ENCODE results near the gene SUGP1.

Gene SUGP1

DNA sequence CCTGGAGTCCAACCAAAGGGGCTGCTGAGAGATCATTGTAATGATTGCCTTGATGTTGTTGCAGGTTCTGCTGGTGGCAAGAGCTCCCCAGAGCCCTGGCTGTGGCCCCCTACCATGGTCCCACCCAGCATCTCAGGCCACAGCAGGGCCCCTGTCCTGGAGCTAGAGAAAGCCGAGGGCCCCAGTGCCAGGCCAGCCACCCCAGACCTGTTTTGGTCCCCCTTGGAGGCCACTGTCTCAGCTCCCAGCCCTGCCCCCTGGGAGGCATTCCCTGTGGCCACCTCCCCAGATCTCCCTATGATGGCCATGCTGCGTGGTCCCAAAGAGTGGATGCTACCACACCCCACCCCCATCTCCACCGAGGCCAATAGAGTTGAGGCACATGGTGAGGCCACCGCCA, 93.1 kb downstream of the SUGP1 start:
- H3K9me3 ChIP-seq (ENCODE audit: insufficient read depth, low read length, severe bottlenecking), result no peaks in the 10 kb centered on the region
- TF ChIP-seq, protein P1, sequence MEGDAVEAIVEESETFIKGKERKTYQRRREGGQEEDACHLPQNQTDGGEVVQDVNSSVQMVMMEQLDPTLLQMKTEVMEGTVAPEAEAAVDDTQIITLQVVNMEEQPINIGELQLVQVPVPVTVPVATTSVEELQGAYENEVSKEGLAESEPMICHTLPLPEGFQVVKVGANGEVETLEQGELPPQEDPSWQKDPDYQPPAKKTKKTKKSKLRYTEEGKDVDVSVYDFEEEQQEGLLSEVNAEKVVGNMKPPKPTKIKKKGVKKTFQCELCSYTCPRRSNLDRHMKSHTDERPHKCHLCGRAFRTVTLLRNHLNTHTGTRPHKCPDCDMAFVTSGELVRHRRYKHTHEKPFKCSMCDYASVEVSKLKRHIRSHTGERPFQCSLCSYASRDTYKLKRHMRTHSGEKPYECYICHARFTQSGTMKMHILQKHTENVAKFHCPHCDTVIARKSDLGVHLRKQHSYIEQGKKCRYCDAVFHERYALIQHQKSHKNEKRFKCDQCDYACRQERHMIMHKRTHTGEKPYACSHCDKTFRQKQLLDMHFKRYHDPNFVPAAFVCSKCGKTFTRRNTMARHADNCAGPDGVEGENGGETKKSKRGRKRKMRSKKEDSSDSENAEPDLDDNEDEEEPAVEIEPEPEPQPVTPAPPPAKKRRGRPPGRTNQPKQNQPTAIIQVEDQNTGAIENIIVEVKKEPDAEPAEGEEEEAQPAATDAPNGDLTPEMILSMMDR (IDR thresholded peaks at IDR 0.05; ENCODE audit: borderline replicate concordance, extremely low read depth, low read length, poor library complexity, severe bottlenecking), result no peak
- no peak for TF ChIP-seq EZH2 (IDR thresholded peaks at IDR 0.05; ENCODE audit: borderline replicate concordance, low read depth, low read length, severe bottlenecking)
- H3K4me1 ChIP-seq (ENCODE audit: insufficient read depth, low read length), result no peaks in the 10 kb centered on the region
- ATAC-seq (ENCODE audit: insufficient read depth, low read depth) (no peak), DNase-seq (no peak)
- H3K79me2 ChIP-seq (ENCODE audit: insufficient read depth, low read length), result no peaks in the 10 kb centered on the region
- H3K4me2 ChIP-seq (ENCODE audit: insufficient read depth, low read length), result no peak overlapping the region
- H2AFZ ChIP-seq (ENCODE audit: low read depth, low read length), result no peak overlapping the region
- H3K27ac ChIP-seq (ENCODE audit: low read length), result no peak overlapping the region
- no peaks in the 10 kb centered on the region for H4K20me1 ChIP-seq (ENCODE audit: insufficient read depth, low read length)
- H3K4me3 ChIP-seq (ENCODE audit: low read depth in 1 of 2, low read length in 2 of 2), result no peak overlapping the region
- H3K9ac ChIP-seq (ENCODE audit: low read depth, low read length), result no peak overlapping the region
- H3K36me3 ChIP-seq (ENCODE audit: insufficient read depth, low read length), result no peaks in the 10 kb centered on the region
- no peaks in the 10 kb centered on the region for H3K27me3 ChIP-seq (ENCODE audit: insufficient read depth, low read length, poor library complexity)

DNA sequence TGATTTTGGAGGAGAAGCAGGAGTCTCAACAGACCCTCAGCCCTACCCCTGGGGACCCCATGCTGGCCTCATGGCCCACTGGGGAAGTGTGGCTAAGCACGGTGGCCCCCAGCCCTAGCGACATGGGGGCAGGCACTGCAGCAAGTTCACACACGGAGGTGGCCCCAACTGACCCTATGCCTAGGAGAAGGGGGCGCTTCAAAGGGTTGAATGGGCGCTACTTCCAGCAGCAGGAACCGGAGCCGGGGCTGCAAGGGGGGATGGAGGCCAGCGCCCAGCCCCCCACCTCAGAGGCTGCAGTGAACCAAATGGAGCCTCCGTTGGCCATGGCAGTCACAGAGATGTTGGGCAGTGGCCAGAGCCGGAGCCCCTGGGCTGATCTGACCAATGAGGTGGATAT, 93.6 kb downstream of the SUGP1 start:
- Histone ChIP-seq H3K4me1 (ENCODE audit: insufficient read depth, low read length) (no peaks in the 10 kb centered on the region), H4K20me1 (ENCODE audit: insufficient read depth, low read length) (no peaks in the 10 kb centered on the region), H3K4me2 (ENCODE audit: insufficient read depth, low read length) (no peak overlapping the region), H2AFZ (ENCODE audit: low read depth, low read length) (no peak overlapping the region), H3K79me2 (ENCODE audit: insufficient read depth, low read length) (no peaks in the 10 kb centered on the region), H3K9ac (ENCODE audit: low read depth, low read length) (no peak overlapping the region), H3K36me3 (ENCODE audit: insufficient read depth, low read length) (no peaks in the 10 kb centered on the region), H3K27ac (ENCODE audit: low read length) (no peak overlapping the region), H3K4me3 (ENCODE audit: low read depth in 1 of 2, low read length in 2 of 2) (no peak overlapping the region), H3K27me3 (ENCODE audit: insufficient read depth, low read length, poor library complexity) (no peaks in the 10 kb centered on the region), H3K9me3 (ENCODE audit: insufficient read depth, low read length, severe bottlenecking) (no peaks in the 10 kb centered on the region)
- ATAC-seq (ENCODE audit: insufficient read depth, low read depth) (no peak), DNase-seq (no peak)
- TF ChIP-seq EZH2 (IDR thresholded peaks at IDR 0.05; ENCODE audit: borderline replicate concordance, low read depth, low read length, severe bottlenecking), result no peak
- TF ChIP-seq, protein P1 (IDR thresholded peaks at IDR 0.05; ENCODE audit: borderline replicate concordance, extremely low read depth, low read length, poor library complexity, severe bottlenecking), result no peak

DNA sequence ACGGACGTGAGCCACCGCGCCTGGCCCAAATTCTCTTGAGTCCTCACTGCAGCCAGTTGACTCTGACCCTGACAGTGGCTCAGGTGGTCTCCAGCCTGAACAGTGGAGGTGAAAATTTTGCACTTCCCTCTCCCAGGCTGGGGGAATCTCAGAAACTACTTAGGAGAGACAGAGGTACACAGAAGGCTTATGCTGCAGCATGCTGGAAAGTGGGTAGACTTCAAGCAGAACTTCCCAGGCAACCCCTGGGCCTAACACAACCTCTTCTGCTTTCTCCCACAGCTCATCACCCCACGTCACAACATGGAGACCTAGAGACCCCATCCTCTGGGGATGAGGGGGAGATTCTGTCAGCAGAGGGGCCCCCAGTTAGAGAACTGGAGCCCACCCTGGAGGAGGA, 94.1 kb downstream of the SUGP1 start:
- ATAC-seq (ENCODE audit: insufficient read depth, low read depth), result no peak
- Histone ChIP-seq H3K9me3 (ENCODE audit: insufficient read depth, low read length, severe bottlenecking) (no peaks in the 10 kb centered on the region), H4K20me1 (ENCODE audit: insufficient read depth, low read length) (no peaks in the 10 kb centered on the region), H3K27me3 (ENCODE audit: insufficient read depth, low read length, poor library complexity) (no peaks in the 10 kb centered on the region), H3K9ac (ENCODE audit: low read depth, low read length) (no peak overlapping the region), H3K36me3 (ENCODE audit: insufficient read depth, low read length) (no peaks in the 10 kb centered on the region), H3K79me2 (ENCODE audit: insufficient read depth, low read length) (no peaks in the 10 kb centered on the region), H3K4me1 (ENCODE audit: insufficient read depth, low read length) (no peaks in the 10 kb centered on the region), H2AFZ (ENCODE audit: low read depth, low read length) (no peak overlapping the region), H3K4me3 (ENCODE audit: low read depth in 1 of 2, low read length in 2 of 2) (no peak overlapping the region), H3K27ac (ENCODE audit: low read length) (no peak overlapping the region), H3K4me2 (ENCODE audit: insufficient read depth, low read length) (no peak overlapping the region)
- TF ChIP-seq, protein P1 (IDR thresholded peaks at IDR 0.05; ENCODE audit: borderline replicate concordance, extremely low read depth, low read length, poor library complexity, severe bottlenecking), result no peak
- no peak for TF ChIP-seq EZH2 (IDR thresholded peaks at IDR 0.05; ENCODE audit: borderline replicate concordance, low read depth, low read length, severe bottlenecking)
- no peak for DNase-seq

Data from DND-41 (cell line).